K562 (cell line): ENCODE results near the gene HSPB7. TPM values are rescaled to one million over a fixed set of nuclear protein-coding genes. Genes with fewer than 3 reads are reported as not detected.

ENCODE experiments used
- ATAC-seq: fragments of 200-7000 bp; cut with Tn5 transposase; 3 replicates; pipeline ENCODE4 v1.9.1; 2020; ENCODE audit warnings: moderate library complexity
- BruUV-seq: library from RNA; stranded (reverse); fragments of 400-500 nt; replicated peaks from 2 replicates; lab custom pipeline; 2021; lab: Mats Ljungman, UMichigan
- CTCF ChIA-PET: fragments of 300-600 bp; formaldehyde crosslinking; extraction: SDS; loops from one replicate; lab custom pipeline; 2021; ENCODE audit warnings: low intra/inter-chr PET ratio; lab: Yijun Ruan, JAX
- POLR2A ChIA-PET: fragments of 300-600, 350-650 bp; sonication (Branson Sonifier 250); formaldehyde crosslinking; extraction: SDS; loops from one replicate; lab custom pipeline; 2021; ENCODE audit warnings: antibody characterized with exemption, inconsistent platforms; lab: Yijun Ruan, JAX
- DNase-seq, 4 experiments: peaks; one replicate each; pipeline versions ENCODE4 v3.0.0 to v3.0.0-alpha.2; 2011 to 2018; ENCODE audit warnings: low spot score in 3 of 4, mixed read lengths in 3 of 4; ENCODE audit errors: extremely low read depth in 1 of 4
- FAIRE-seq: peaks from 2 replicates; lab custom pipeline; 2011; peaks lifted over from hg19 to GRCh38; lab: Jason Lieb, UNC
- H2AFZ ChIP-seq: 2 replicates; pipeline ENCODE4 v1.6.0; 2011; ENCODE audit warnings: low read depth, low read length, control low read depth, inconsistent platforms
- H3K27ac ChIP-seq: fragments of 200-600 bp; 3 replicates; pipeline ENCODE4 v1.8.0; 2011; ENCODE audit warnings: low read depth, mild to moderate bottlenecking, control low read depth, inconsistent platforms, low read length, moderate library complexity, mixed read lengths; ENCODE audit errors: extremely low read depth
- H3K27me3 ChIP-seq, 2 experiments: fragments of 300-600 bp in 1 of 2; 2 replicates in 1 of 2; 3 replicates in 1 of 2; pipeline versions ENCODE4 v1.6.0 to v1.8.0; 2011; ENCODE audit warnings: inconsistent platforms in 2 of 2, low read length in 2 of 2, mild to moderate bottlenecking in 1 of 2, mixed read lengths in 1 of 2, moderate library complexity in 1 of 2; ENCODE audit not compliant: control insufficient read depth in 2 of 2, insufficient read depth in 2 of 2
- H3K36me3 ChIP-seq: fragments of 300-600 bp; 3 replicates; pipeline ENCODE4 v1.8.0; 2011; ENCODE audit warnings: mild to moderate bottlenecking, low read length, inconsistent platforms; ENCODE audit not compliant: control insufficient read depth, insufficient read depth
- H3K4me1 ChIP-seq, 2 experiments: fragments of 200-600 bp in 1 of 2; replicated peaks in 1 of 2; 2 replicates in 1 of 2; 3 replicates in 1 of 2; pipeline versions ENCODE4 v1.5.1 to v1.8.0; 2011; ENCODE audit warnings: inconsistent platforms in 2 of 2, low read length in 2 of 2, mild to moderate bottlenecking in 1 of 2, mixed read lengths in 1 of 2, moderate library complexity in 1 of 2; ENCODE audit not compliant: control insufficient read depth in 2 of 2, insufficient read depth in 2 of 2
- H3K4me2 ChIP-seq: 2 replicates; pipeline ENCODE4 v1.6.1; 2011; ENCODE audit warnings: low read length, control low read depth, inconsistent platforms, mixed read lengths; ENCODE audit not compliant: insufficient read depth
- H3K4me3 ChIP-seq: fragments of 200-600 bp; sonication (generic), shearing (Covaris generic); 2 replicates; pipeline ENCODE4 v1.5.1; 2016; ENCODE audit warnings: control low read depth, inconsistent platforms
- H3K79me2 ChIP-seq: fragments of 200-600 bp; 3 replicates; pipeline ENCODE4 v1.8.0; 2011; ENCODE audit warnings: low read length, inconsistent platforms; ENCODE audit not compliant: control insufficient read depth, insufficient read depth
- H3K9ac ChIP-seq, 2 experiments: 2 replicates each; pipeline versions ENCODE4 v1.6.0 to v1.6.1; 2011; ENCODE audit warnings: low read depth in 2 of 2, low read length in 2 of 2, control low read depth in 1 of 2, inconsistent platforms in 1 of 2, mild to moderate bottlenecking in 1 of 2, mixed read lengths in 1 of 2; ENCODE audit not compliant: insufficient read depth in 1 of 2
- H3K9me1 ChIP-seq: one replicate; pipeline ENCODE4 v1.6.0; 2011; ENCODE audit warnings: inconsistent platforms, mild to moderate bottlenecking, low read length, moderate library complexity; ENCODE audit not compliant: control insufficient read depth, insufficient read depth
- H3K9me3 ChIP-seq: replicated peaks from 2 replicates; pipeline ENCODE4 v1.5.1; 2011; ENCODE audit warnings: low read depth, low read length, inconsistent platforms; ENCODE audit not compliant: control insufficient read depth, insufficient read depth
- H4K20me1 ChIP-seq: replicated peaks from 2 replicates; pipeline ENCODE4 v1.6.1; 2011; ENCODE audit warnings: low read length, inconsistent platforms, mixed read lengths; ENCODE audit not compliant: control insufficient read depth, insufficient read depth
- ARID1B ChIP-seq: fragments of 450-650 bp; IDR thresholded peaks from 2 replicates; pipeline ENCODE4 v1.6.1; 2016; ENCODE audit warnings: antibody characterized with exemption, mild to moderate bottlenecking, inconsistent platforms
- CBX3 ChIP-seq, 2 experiments: IDR thresholded peaks; 1 replicate in 1 of 2; 2 replicates in 1 of 2; pipeline ENCODE4 v1.6.1; 2012; ENCODE audit warnings: inconsistent platforms in 2 of 2, low read length in 2 of 2, borderline replicate concordance in 1 of 2, control low read depth in 1 of 2
- CCNT2 ChIP-seq: IDR thresholded peaks from 2 replicates; pipeline ENCODE4 v1.6.1; 2011; ENCODE audit warnings: borderline replicate concordance, low read depth, mild to moderate bottlenecking, moderate library complexity, mixed read lengths, low read length; ENCODE audit not compliant: insufficient read length; ENCODE audit errors: extremely low read depth
- DACH1 ChIP-seq: fragments of 450-650 bp; IDR thresholded peaks from 2 replicates; pipeline ENCODE4 v1.6.1; 2018; ENCODE audit not compliant: partially characterized antibody
- DMBX1 ChIP-seq: fragments of 250-450 bp; sonication (Bioruptor Pico); IDR thresholded peaks from 2 replicates; pipeline ENCODE4 v1.8.0; 2022; ENCODE audit warnings: inconsistent platforms, mild to moderate bottlenecking, moderate library complexity, borderline replicate concordance
- ETV5 ChIP-seq: sonication (generic); formaldehyde crosslinking; IDR thresholded peaks from 2 replicates; pipeline ENCODE4 v1.4.0; 2020; ENCODE audit warnings: low read depth, mild to moderate bottlenecking, missing genetic modification reagents
- FOXJ2 ChIP-seq: fragments of 200-800 bp; sonication (Bioruptor generic); IDR thresholded peaks from 2 replicates; pipeline ENCODE4 v1.6.1; 2016; ENCODE audit warnings: missing genetic modification characterization, missing compliant biosample characterization
- GABPA ChIP-seq: fragments of 200-800 bp; sonication (Bioruptor generic); conservative IDR thresholded peaks from 2 replicates; pipeline ENCODE4 v1.6.1; 2016; ENCODE audit warnings: low read depth, missing genetic modification characterization, missing compliant biosample characterization
- JUND ChIP-seq, 2 experiments: IDR thresholded peaks; 2 replicates in 1 of 2; 3 replicates in 1 of 2; pipeline ENCODE4 v1.6.1; 2011; ENCODE audit warnings: borderline replicate concordance in 2 of 2, low read depth in 2 of 2, low read length in 2 of 2, improper control_type of control experiment in 1 of 2, missing biosample characterization in 1 of 2, missing genetic modification characterization in 1 of 2, missing genetic modification reagents in 1 of 2
- KLF6 ChIP-seq: fragments of 250-450 bp; sonication (Bioruptor Pico); IDR thresholded peaks from 2 replicates; pipeline ENCODE4 v1.4.0; 2020; ENCODE audit warnings: mild to moderate bottlenecking, moderate library complexity, borderline replicate concordance
- LARP7 ChIP-seq: fragments of 450-650 bp; IDR thresholded peaks from 2 replicates; pipeline ENCODE4 v1.6.1; 2016
- MAFG ChIP-seq: fragments of 450-650 bp; conservative IDR thresholded peaks from 2 replicates; pipeline ENCODE4 v1.6.1; 2016; ENCODE audit warnings: missing genetic modification characterization, missing compliant biosample characterization
- MED1 ChIP-seq: sonication (generic); formaldehyde crosslinking; IDR thresholded peaks from 2 replicates; pipeline ENCODE4 v1.8.1; 2023; ENCODE audit warnings: missing genetic modification reagents, borderline replicate concordance
- NFIC ChIP-seq: fragments of 450-650 bp; IDR thresholded peaks from 2 replicates; pipeline ENCODE4 v1.6.1; 2017; ENCODE audit warnings: mild to moderate bottlenecking, inconsistent platforms
- PHB ChIP-seq: fragments of 250-450 bp; sonication (Bioruptor Pico); IDR thresholded peaks from 2 replicates; pipeline ENCODE4 v1.5.0; 2021
- POLR2H ChIP-seq: IDR thresholded peaks from 2 replicates; pipeline ENCODE4 v1.6.1; 2016; ENCODE audit warnings: missing genetic modification characterization, low read depth, mild to moderate bottlenecking, control low read depth, missing compliant biosample characterization, moderate library complexity
- RHOXF2B ChIP-seq: fragments of 250-450 bp; sonication (Bioruptor Pico); conservative IDR thresholded peaks from 2 replicates; pipeline ENCODE4 v1.5.1; 2021
- SIN3A ChIP-seq, 2 experiments: fragments of 150-350 bp in 1 of 2; IDR thresholded peaks; 2 replicates each; pipeline ENCODE4 v1.6.1; 2011 to 2016; ENCODE audit warnings: borderline replicate concordance in 2 of 2, low read depth in 2 of 2, low read length in 2 of 2, mild to moderate bottlenecking in 2 of 2, moderate library complexity in 2 of 2; ENCODE audit not compliant: control insufficient read depth in 1 of 2
- SMAD2 ChIP-seq: fragments of 150-350 bp; IDR thresholded peaks from 2 replicates; pipeline ENCODE4 v1.6.1; 2014; ENCODE audit warnings: low read depth, mild to moderate bottlenecking, low read length
- THRAP3 ChIP-seq: fragments of 450-650 bp; IDR thresholded peaks from 2 replicates; pipeline ENCODE4 v1.6.1; 2016; ENCODE audit warnings: mild to moderate bottlenecking, inconsistent platforms, borderline replicate concordance
- ZNF75A ChIP-seq: fragments of 450-650 bp; formaldehyde crosslinking; IDR thresholded peaks from 2 replicates; pipeline ENCODE4 v1.4.0; 2020; ENCODE audit warnings: mild to moderate bottlenecking
- in situ Hi-C: fragments of 300-500 bp; cut with MboI; formaldehyde crosslinking; loops from 4 replicates; pipeline ENCODE4 v1.15.0; 2018; ENCODE audit warnings: inconsistent platforms, mixed read lengths
- intact Hi-C: fragments of 100-400 bp; cut with micrococcal nuclease; formaldehyde crosslinking; loops from 2 replicates; pipeline ENCODE4 v1.14.2; 2022
- polyA plus RNA-seq, 8 experiments: library from polyadenylated mRNA; depleted of rRNA in 4 of 8; stranded (reverse) in 5 of 8; unstranded in 3 of 8; fragments of >200 nt; fragmentation: Nextera tagmentation in 2 of 8; fragmentation: Illumina TruSeq in 1 of 8; extraction: Ambion mirVana in 2 of 8; extraction: Trizol in 1 of 8; gene quantifications; 2 replicates each; pipeline versions ENCODE4 v1.2.1 to v1.2.3, GENCODE V29; 2011 to 2014; ENCODE audit warnings: inconsistent platforms in 1 of 8, missing spikeins in 1 of 8
- total RNA-seq, 7 experiments: library from RNA; depleted of rRNA in 6 of 7; stranded (reverse); fragments of >200 nt in 6 of 7; fragmentation: Illumina TruSeq in 2 of 7; extraction: Trizol in 2 of 7; gene quantifications; 2 replicates each; pipeline versions ENCODE4 v1.2.1 to v1.2.3, GENCODE V29; 2011 to 2021; ENCODE audit warnings: low replicate concordance in 1 of 7

HSPB7 gene
- total and polyA plus RNA-seq, 9 of the 15 experiments (the other 6 are each of a cell fraction or from before 2014, with no cell fraction given), result 0.05 to 0.19 (median 0.07) TPM; not detected in 6

GRCh38 chr1:15972409-15972808 lies 45.4 kb downstream of the HSPB7 start (continued):
- TF ChIP-seq RHOXF2B, result no peak
- TF ChIP-seq KLF6 (CRISPR knock-in tag), result no peak

GRCh38 chr1:15970911-15971310 lies 46.9 kb downstream of the HSPB7 start:
- no TSS peak for BruUV-seq
- peaks cover 52% of the 10 kb centered on the region for H3K79me2 ChIP-seq
- POLR2A ChIA-PET, result no interaction called here
- FAIRE-seq (no peak), DNase-seq (no peak), ATAC-seq (no peak)
- no peak overlapping the region for H3K4me3 ChIP-seq
- H3K9ac ChIP-seq, result no peak overlapping the region
- H3K27ac ChIP-seq, result no peak overlapping the region
- intact Hi-C loops, result no loop called here
- TF ChIP-seq GABPA (tag) (no peak), PHB (no peak), LARP7 (no peak), CCNT2 (no peak), ZNF75A (CRISPR knock-in tag) (no peak), POLR2H (no peak), NFIC (no peak), ARID1B (no peak), DMBX1 (no peak), MAFG (no peak), SIN3A (IDR thresholded peaks at IDR 0.05; ENCODE audit: borderline replicate concordance in 2 of 2, control insufficient read depth in 1 of 2, low read depth in 2 of 2, low read length in 2 of 2) (no peak), SMAD2 (no peak), THRAP3 (no peak), JUND (IDR thresholded peaks at IDR 0.05; ENCODE audit: borderline replicate concordance, low read depth, low read length) (no peak), JUND (tag; IDR thresholded peaks at IDR 0.05; ENCODE audit: borderline replicate concordance, low read depth, low read length) (no peak), ETV5 (CRISPR knock-in tag) (no peak), CBX3 (IDR thresholded peaks at IDR 0.05; ENCODE audit: borderline replicate concordance in 1 of 2, low read length in 2 of 2) (no peak), MED1 (no peak), FOXJ2 (tag) (no peak), DACH1 (no peak)
- in situ Hi-C loops, result no loop called here
- H3K9me1 ChIP-seq, result no peaks in the 10 kb centered on the region
- H2AFZ ChIP-seq, result no peak overlapping the region
- no peaks in the 10 kb centered on the region for H4K20me1 ChIP-seq
- H3K4me1 ChIP-seq, result peaks cover 7 to 11% of the 10 kb centered on the region in 2 experiments; a peak in 3 of 5 replicates
- no peaks in the 10 kb centered on the region for H3K9me3 ChIP-seq
- H3K27me3 ChIP-seq, result no peaks in the 10 kb centered on the region
- CTCF ChIA-PET, result no interaction called here
- H3K36me3 ChIP-seq, result peaks cover 59% of the 10 kb centered on the region
- no peak overlapping the region for H3K4me2 ChIP-seq
